Measurements from ENCODE around the gene ENO4. TPM values are rescaled to one million over a fixed set of nuclear protein-coding genes. Genes with fewer than 3 reads are reported as not detected.

ENO4 gene
- total RNA-seq, 1 donor from 2014 or later = 0.37 TPM

DNA sequence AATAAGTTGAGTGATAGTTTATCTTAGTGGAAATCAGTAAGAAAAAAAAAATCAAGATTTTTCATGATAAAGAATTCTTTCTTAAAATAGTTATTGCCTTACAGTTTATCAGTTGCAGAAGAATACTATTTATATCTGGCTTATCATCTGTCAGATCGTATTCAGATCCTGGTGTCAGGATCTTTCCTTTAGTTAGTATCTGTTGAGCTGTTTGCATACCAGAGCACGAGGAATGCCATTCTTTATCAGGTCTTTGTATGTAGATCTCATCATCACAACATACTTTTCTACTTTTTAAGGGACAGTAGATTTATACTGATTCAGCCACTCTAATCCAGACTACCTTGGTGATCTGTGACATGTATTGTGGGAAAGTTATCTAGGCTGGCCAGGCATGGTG lies 12.5 kb downstream of the ENO4 start:
- Mint-ChIP-seq H3K27me3 (ENCODE audit: low read depth) (no peaks in the 10 kb centered on the region), H3K4me1 (no peaks in the 10 kb centered on the region), H3K9me3 (peaks cover 13% of the 10 kb centered on the region), H3K27ac (ENCODE audit: unreplicated experiment) (no peak overlapping the region), H3K36me3 (ENCODE audit: low read depth) (peaks cover 3% of the 10 kb centered on the region), H3K4me3 (no peak overlapping the region)
- no peak for DNase-seq (ENCODE audit: low read depth, low spot score)
- TF ChIP-seq, protein P1, sequence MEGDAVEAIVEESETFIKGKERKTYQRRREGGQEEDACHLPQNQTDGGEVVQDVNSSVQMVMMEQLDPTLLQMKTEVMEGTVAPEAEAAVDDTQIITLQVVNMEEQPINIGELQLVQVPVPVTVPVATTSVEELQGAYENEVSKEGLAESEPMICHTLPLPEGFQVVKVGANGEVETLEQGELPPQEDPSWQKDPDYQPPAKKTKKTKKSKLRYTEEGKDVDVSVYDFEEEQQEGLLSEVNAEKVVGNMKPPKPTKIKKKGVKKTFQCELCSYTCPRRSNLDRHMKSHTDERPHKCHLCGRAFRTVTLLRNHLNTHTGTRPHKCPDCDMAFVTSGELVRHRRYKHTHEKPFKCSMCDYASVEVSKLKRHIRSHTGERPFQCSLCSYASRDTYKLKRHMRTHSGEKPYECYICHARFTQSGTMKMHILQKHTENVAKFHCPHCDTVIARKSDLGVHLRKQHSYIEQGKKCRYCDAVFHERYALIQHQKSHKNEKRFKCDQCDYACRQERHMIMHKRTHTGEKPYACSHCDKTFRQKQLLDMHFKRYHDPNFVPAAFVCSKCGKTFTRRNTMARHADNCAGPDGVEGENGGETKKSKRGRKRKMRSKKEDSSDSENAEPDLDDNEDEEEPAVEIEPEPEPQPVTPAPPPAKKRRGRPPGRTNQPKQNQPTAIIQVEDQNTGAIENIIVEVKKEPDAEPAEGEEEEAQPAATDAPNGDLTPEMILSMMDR (conservative IDR thresholded peaks at IDR 0.05) = no peak

DNA sequence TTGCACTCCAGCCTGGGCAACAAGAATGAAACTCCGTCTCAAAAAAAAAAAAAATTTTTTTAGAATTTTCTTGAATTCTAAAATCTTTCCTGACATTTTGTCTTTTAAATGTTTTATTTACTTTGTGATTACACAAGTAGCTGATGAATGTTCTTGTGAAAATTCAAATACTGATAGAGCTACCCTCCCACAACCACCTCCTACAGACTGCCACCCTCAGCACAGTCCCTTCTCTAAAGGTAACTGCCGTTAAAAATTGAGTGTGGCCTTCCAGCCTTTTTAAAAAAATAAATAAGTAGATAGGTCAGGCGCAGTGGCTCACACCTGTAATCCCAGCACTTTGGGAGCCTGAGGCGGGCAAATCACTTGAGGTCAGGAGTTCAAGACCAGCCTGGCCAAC lies 15.1 kb downstream of the ENO4 start:
- H3K9me3 Mint-ChIP-seq = peaks cover 5% of the 10 kb centered on the region
- no peak for DNase-seq (ENCODE audit: low read depth, low spot score)
- H3K4me1 Mint-ChIP-seq = no peaks in the 10 kb centered on the region
- H3K27ac Mint-ChIP-seq (ENCODE audit: unreplicated experiment) = no peak overlapping the region
- TF ChIP-seq, protein P1 (conservative IDR thresholded peaks at IDR 0.05) = no peak
- no peaks in the 10 kb centered on the region for H3K36me3 Mint-ChIP-seq (ENCODE audit: low read depth)
- no peak overlapping the region for H3K4me3 Mint-ChIP-seq
- H3K27me3 Mint-ChIP-seq (ENCODE audit: low read depth) = peaks cover 2% of the 10 kb centered on the region

DNA sequence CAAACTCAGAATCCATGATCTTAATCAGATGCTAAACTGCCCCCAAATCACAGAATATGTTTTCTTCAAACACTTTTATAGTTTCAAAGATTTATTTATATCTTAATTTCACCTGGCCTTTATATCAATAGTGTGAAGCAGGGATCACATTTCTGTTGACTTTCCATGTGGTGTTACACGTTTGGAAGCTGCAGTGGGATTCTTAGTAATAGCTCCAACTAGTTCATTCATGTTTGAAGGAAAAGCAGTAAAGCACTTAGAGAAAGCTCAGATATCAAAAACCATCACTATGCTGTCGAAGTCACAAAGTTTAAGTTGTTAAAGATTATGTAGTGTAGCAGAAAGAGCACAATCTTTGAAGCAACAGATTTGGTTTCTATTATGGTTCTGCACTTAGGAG lies 16.8 kb downstream of the ENO4 start:
- no peaks in the 10 kb centered on the region for H3K36me3 Mint-ChIP-seq (ENCODE audit: low read depth)
- no peaks in the 10 kb centered on the region for H3K4me1 Mint-ChIP-seq
- TF ChIP-seq, protein P1 (conservative IDR thresholded peaks at IDR 0.05) = no peak
- peaks cover 11% of the 10 kb centered on the region for H3K27me3 Mint-ChIP-seq (ENCODE audit: low read depth)
- no peak overlapping the region for H3K4me3 Mint-ChIP-seq
- no peak overlapping the region for H3K27ac Mint-ChIP-seq (ENCODE audit: unreplicated experiment)
- no peak for DNase-seq (ENCODE audit: low read depth, low spot score)
- no peaks in the 10 kb centered on the region for H3K9me3 Mint-ChIP-seq

DNA sequence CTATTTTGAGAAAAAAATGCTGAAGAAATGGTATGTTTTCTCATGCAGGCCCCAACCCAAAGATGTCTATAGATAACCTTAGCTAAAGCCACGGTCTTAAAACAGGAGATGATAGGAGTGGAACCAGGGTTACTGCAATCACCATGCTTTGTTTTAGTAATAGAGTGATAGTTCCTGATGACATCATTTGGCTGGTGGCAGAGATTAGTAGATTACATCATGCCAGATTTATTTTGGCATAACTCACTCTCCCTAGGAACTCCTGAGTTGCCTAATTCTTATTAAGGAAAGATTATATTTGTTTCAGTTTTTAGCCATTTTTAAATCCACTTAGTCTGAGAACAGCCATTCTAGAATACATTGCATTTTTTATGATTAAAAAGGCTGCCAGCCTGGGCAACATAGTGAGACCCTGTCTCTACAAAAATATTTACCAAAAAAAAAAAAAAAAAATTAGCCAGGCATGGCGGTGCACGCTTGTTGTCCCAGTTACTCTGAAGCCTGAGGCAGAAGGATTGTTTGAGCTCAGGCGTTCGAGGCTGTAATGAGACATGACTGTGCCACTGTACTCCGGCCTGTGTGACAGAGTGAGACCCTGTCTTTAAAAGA lies 17.8 kb downstream of the ENO4 start:
- Mint-ChIP-seq H3K4me3 (no peak overlapping the region), H3K4me1 (no peaks in the 10 kb centered on the region), H3K9me3 (no peaks in the 10 kb centered on the region), H3K27me3 (ENCODE audit: low read depth) (peaks cover 13% of the 10 kb centered on the region), H3K27ac (ENCODE audit: unreplicated experiment) (no peak overlapping the region), H3K36me3 (ENCODE audit: low read depth) (no peaks in the 10 kb centered on the region)
- no peak for DNase-seq (ENCODE audit: low read depth, low spot score)
- TF ChIP-seq, protein P1 (conservative IDR thresholded peaks at IDR 0.05) = no peak

DNA sequence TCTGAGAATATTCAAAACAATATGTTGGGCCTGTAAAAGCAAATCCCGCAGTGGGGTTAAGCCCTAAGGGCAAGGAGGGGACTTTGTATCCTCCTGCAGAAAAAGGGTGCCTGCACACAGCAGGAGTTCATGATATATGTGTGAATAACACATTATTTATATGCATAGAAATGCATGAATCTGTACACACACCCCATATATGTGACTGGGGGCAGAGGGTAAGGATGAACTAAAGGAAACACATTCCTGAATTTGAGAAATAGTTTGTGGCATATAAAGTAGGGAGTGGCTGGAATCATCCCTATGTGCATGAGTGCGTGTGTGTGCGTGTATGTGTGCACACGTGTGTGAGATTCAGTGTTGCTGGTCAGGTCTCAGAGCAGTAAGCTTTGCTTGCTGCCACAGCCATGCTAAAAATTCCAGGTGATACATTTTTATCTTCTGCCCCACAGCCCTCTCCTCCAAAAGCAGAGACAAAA lies 18.9 kb downstream of the ENO4 start:
- Mint-ChIP-seq H3K4me1 (no peaks in the 10 kb centered on the region), H3K36me3 (ENCODE audit: low read depth) (no peaks in the 10 kb centered on the region), H3K27me3 (ENCODE audit: low read depth) (peaks cover 22% of the 10 kb centered on the region), H3K27ac (ENCODE audit: unreplicated experiment) (no peak overlapping the region), H3K4me3 (no peak overlapping the region), H3K9me3 (no peaks in the 10 kb centered on the region)
- DNase-seq (ENCODE audit: low read depth, low spot score) = no peak
- TF ChIP-seq, protein P1 (conservative IDR thresholded peaks at IDR 0.05) = no peak
